ENCODE measurements around the gene TMEM119.

TMEM119 gene

GRCh38 chr12:108572166-108572790 lies 25.6 kb downstream of the TMEM119 start:
- Histone ChIP-seq H2AK5ac (ENCODE audit: low read length) (no peak overlapping the region), H3K79me1 (ENCODE audit: low read length) (no peaks in the 10 kb centered on the region), H3K27ac (ENCODE audit: low read depth, low read length) (no peak overlapping the region), H3K4me2 (ENCODE audit: low read length) (no peak overlapping the region), H2BK120ac (ENCODE audit: low read depth, low read length) (no peak overlapping the region), H3K27me3 (ENCODE audit: insufficient read depth, low read length, poor library complexity) (no peaks in the 10 kb centered on the region), H3K4ac (ENCODE audit: low read depth, low read length) (no peak overlapping the region), H3K56ac (ENCODE audit: low read length) (no peak overlapping the region), H2BK15ac (replicated peaks; ENCODE audit: low read depth) (no peak overlapping the region), H3K18ac (ENCODE audit: low read length) (no peak overlapping the region), H3K23ac (ENCODE audit: low read length) (no peak overlapping the region), H3K79me2 (ENCODE audit: control insufficient read depth, insufficient read depth, low read length) (no peaks in the 10 kb centered on the region), H3K9ac (ENCODE audit: low read length) (no peak overlapping the region), H3K4me3 (ENCODE audit: low read length) (no peak overlapping the region), H3K4me1 (ENCODE audit: control insufficient read depth, low read depth, low read length) (no peaks in the 10 kb centered on the region), H2BK5ac (ENCODE audit: low read length) (no peak overlapping the region), H3K36me3 (ENCODE audit: control insufficient read depth, insufficient read depth, low read length) (no peaks in the 10 kb centered on the region), H4K8ac (ENCODE audit: low read depth, low read length) (no peak overlapping the region), H4K5ac (ENCODE audit: low read length) (no peak overlapping the region)
- no peak for DNase-seq
- no CpG with 5 or more reads among the region's 8 CpGs for WGBS (ENCODE audit: extremely low coverage, insufficient coverage, low lambda C conversion rate)

- H2BK120ac ChIP-seq (ENCODE audit: low read depth, low read length): no peak overlapping the region
- no peak overlapping the region for H3K4me3 ChIP-seq (ENCODE audit: low read length)
- H3K36me3 ChIP-seq (ENCODE audit: control insufficient read depth, insufficient read depth, low read length): no peaks in the 10 kb centered on the region
- H3K4ac ChIP-seq (ENCODE audit: low read depth, low read length): no peak overlapping the region
- H2AK5ac ChIP-seq (ENCODE audit: low read length): no peak overlapping the region
- H4K5ac ChIP-seq (ENCODE audit: low read length): no peak overlapping the region
- no peak overlapping the region for H3K23ac ChIP-seq (ENCODE audit: low read length)
- H2BK5ac ChIP-seq (ENCODE audit: low read length): no peak overlapping the region
- no peak overlapping the region for H3K56ac ChIP-seq (ENCODE audit: low read length)
- H3K9ac ChIP-seq (ENCODE audit: low read length): no peak overlapping the region
- H3K4me1 ChIP-seq (ENCODE audit: control insufficient read depth, low read depth, low read length): no peaks in the 10 kb centered on the region
- no peaks in the 10 kb centered on the region for H3K79me2 ChIP-seq (ENCODE audit: control insufficient read depth, insufficient read depth, low read length)
- H3K79me1 ChIP-seq (ENCODE audit: low read length): no peaks in the 10 kb centered on the region
- no peak overlapping the region for H3K18ac ChIP-seq (ENCODE audit: low read length)
- no peak overlapping the region for H4K8ac ChIP-seq (ENCODE audit: low read depth, low read length)
- H2BK15ac ChIP-seq (replicated peaks; ENCODE audit: low read depth): no peak overlapping the region
- no peak for DNase-seq
- H3K27ac ChIP-seq (ENCODE audit: low read depth, low read length): no peak overlapping the region
- H3K4me2 ChIP-seq (ENCODE audit: low read length): no peak overlapping the region
- H3K27me3 ChIP-seq (ENCODE audit: insufficient read depth, low read length, poor library complexity): no peaks in the 10 kb centered on the region
- WGBS (ENCODE audit: extremely low coverage, insufficient coverage, low lambda C conversion rate): no CpG with 5 or more reads among the region's 8 CpGs
These were observed 26.2 kb downstream of the TMEM119 start for GRCh38 chr12:108571609-108572165.

GRCh38 chr12:108570743-108571608 lies 26.9 kb downstream of the TMEM119 start:
- H3K27ac ChIP-seq (ENCODE audit: low read depth, low read length): no peak overlapping the region

GRCh38 chr12:108568338-108569154 lies 29.3 kb downstream of the TMEM119 start:
- Histone ChIP-seq H3K79me1 (ENCODE audit: low read length) (no peaks in the 10 kb centered on the region), H3K79me2 (ENCODE audit: control insufficient read depth, insufficient read depth, low read length) (no peaks in the 10 kb centered on the region), H3K27ac (ENCODE audit: low read depth, low read length) (no peak overlapping the region), H3K23ac (ENCODE audit: low read length) (no peak overlapping the region), H4K8ac (ENCODE audit: low read depth, low read length) (no peak overlapping the region), H3K36me3 (ENCODE audit: control insufficient read depth, insufficient read depth, low read length) (peaks cover 2% of the 10 kb centered on the region), H3K27me3 (ENCODE audit: insufficient read depth, low read length, poor library complexity) (no peaks in the 10 kb centered on the region), H3K56ac (ENCODE audit: low read length) (no peak overlapping the region), H2BK5ac (ENCODE audit: low read length) (no peak overlapping the region), H4K5ac (ENCODE audit: low read length) (no peak overlapping the region), H3K4me3 (ENCODE audit: low read length) (no peak overlapping the region), H3K4me1 (ENCODE audit: control insufficient read depth, low read depth, low read length) (no peaks in the 10 kb centered on the region), H2BK120ac (ENCODE audit: low read depth, low read length) (no peak overlapping the region), H3K9ac (ENCODE audit: low read length) (no peak overlapping the region), H3K4ac (ENCODE audit: low read depth, low read length) (no peak overlapping the region), H3K4me2 (ENCODE audit: low read length) (no peak overlapping the region), H2AK5ac (ENCODE audit: low read length) (no peak overlapping the region), H2BK15ac (replicated peaks; ENCODE audit: low read depth) (no peak overlapping the region), H3K18ac (ENCODE audit: low read length) (no peak overlapping the region)
- DNase-seq: no peak
- WGBS (ENCODE audit: extremely low coverage, insufficient coverage, low lambda C conversion rate): no CpG with 5 or more reads among the region's 10 CpGs

More at GRCh38 chr12:108570743-108571608, 26.9 kb downstream of the TMEM119 start:
- DNase-seq: peak; percentile 43
- Histone ChIP-seq H3K79me2 (ENCODE audit: control insufficient read depth, insufficient read depth, low read length) (no peaks in the 10 kb centered on the region), H3K18ac (ENCODE audit: low read length) (no peak overlapping the region), H3K79me1 (ENCODE audit: low read length) (no peaks in the 10 kb centered on the region), H2BK120ac (ENCODE audit: low read depth, low read length) (no peak overlapping the region), H3K23ac (ENCODE audit: low read length) (no peak overlapping the region), H3K4me2 (ENCODE audit: low read length) (no peak overlapping the region), H2BK15ac (replicated peaks; ENCODE audit: low read depth) (no peak overlapping the region), H3K4me3 (ENCODE audit: low read length) (no peak overlapping the region), H4K5ac (ENCODE audit: low read length) (no peak overlapping the region), H3K56ac (ENCODE audit: low read length) (no peak overlapping the region), H2AK5ac (ENCODE audit: low read length) (no peak overlapping the region), H3K4ac (ENCODE audit: low read depth, low read length) (no peak overlapping the region), H4K8ac (ENCODE audit: low read depth, low read length) (no peak overlapping the region), H3K27me3 (ENCODE audit: insufficient read depth, low read length, poor library complexity) (no peaks in the 10 kb centered on the region), H3K36me3 (ENCODE audit: control insufficient read depth, insufficient read depth, low read length) (peaks cover 1% of the 10 kb centered on the region), H3K9ac (ENCODE audit: low read length) (no peak overlapping the region), H3K4me1 (ENCODE audit: control insufficient read depth, low read depth, low read length) (no peaks in the 10 kb centered on the region), H2BK5ac (ENCODE audit: low read length) (no peak overlapping the region)
- no CpG with 5 or more reads among the region's 3 CpGs for WGBS (ENCODE audit: extremely low coverage, insufficient coverage, low lambda C conversion rate)

GRCh38 chr12:108567406-108568337 lies 30.2 kb downstream of the TMEM119 start:
- Histone ChIP-seq H3K27ac (ENCODE audit: low read depth, low read length) (no peak overlapping the region), H3K9ac (ENCODE audit: low read length) (no peak overlapping the region), H3K36me3 (ENCODE audit: control insufficient read depth, insufficient read depth, low read length) (peaks cover 2% of the 10 kb centered on the region), H3K4ac (ENCODE audit: low read depth, low read length) (no peak overlapping the region), H3K27me3 (ENCODE audit: insufficient read depth, low read length, poor library complexity) (no peaks in the 10 kb centered on the region), H2BK5ac (ENCODE audit: low read length) (no peak overlapping the region), H2BK15ac (replicated peaks; ENCODE audit: low read depth) (no peak overlapping the region), H3K79me2 (ENCODE audit: control insufficient read depth, insufficient read depth, low read length) (peaks cover 5% of the 10 kb centered on the region), H3K4me3 (ENCODE audit: low read length) (no peak overlapping the region), H4K8ac (ENCODE audit: low read depth, low read length) (no peak overlapping the region), H3K23ac (ENCODE audit: low read length) (no peak overlapping the region), H3K56ac (ENCODE audit: low read length) (no peak overlapping the region), H3K79me1 (ENCODE audit: low read length) (peaks cover 5% of the 10 kb centered on the region), H2AK5ac (ENCODE audit: low read length) (no peak overlapping the region), H3K18ac (ENCODE audit: low read length) (no peak overlapping the region), H2BK120ac (ENCODE audit: low read depth, low read length) (no peak overlapping the region), H3K4me2 (ENCODE audit: low read length) (no peak overlapping the region), H4K5ac (ENCODE audit: low read length) (no peak overlapping the region), H3K4me1 (ENCODE audit: control insufficient read depth, low read depth, low read length) (no peaks in the 10 kb centered on the region)
- WGBS (ENCODE audit: extremely low coverage, insufficient coverage, low lambda C conversion rate): no CpG with 5 or more reads among the region's 7 CpGs
- no peak for DNase-seq

Measured in mesendoderm (in vitro differentiated cells).